HepG2 (cell line): ENCODE data around the gene MYO1E. TPM values are rescaled to one million over a fixed set of nuclear protein-coding genes. Genes with fewer than 3 reads are reported as not detected.

Source experiments
- ATAC-seq: fragments of 200-7000 bp; cut with Tn5 transposase; 3 replicates; pipeline ENCODE4 v1.9.1; 2020; ENCODE audit warnings: mild to moderate bottlenecking, moderate library complexity
- BruUV-seq: library from RNA; stranded (reverse); fragments of 400-500 nt; replicated peaks from 2 replicates; lab custom pipeline; 2021; lab: Mats Ljungman, UMichigan
- CTCF ChIA-PET: fragments of 300-600 bp; formaldehyde crosslinking; extraction: SDS; loops from one replicate; lab custom pipeline; 2021; ENCODE audit warnings: low total read pairs, inconsistent platforms, low intra/inter-chr PET ratio; lab: Yijun Ruan, JAX
- POLR2A ChIA-PET: fragments of 350-600 bp; sonication (Branson Sonifier 250); formaldehyde crosslinking; loops from one replicate; lab custom pipeline; 2020; ENCODE audit warnings: antibody characterized with exemption, inconsistent platforms; lab: Yijun Ruan, JAX
- DNase-seq: peaks from one replicate; pipeline ENCODE4 v3.0.0-alpha.2; 2015; ENCODE audit warnings: low spot score
- FAIRE-seq: peaks from 3 replicates; lab custom pipeline; 2011; peaks lifted over from hg19 to GRCh38; lab: Jason Lieb, UNC
- H2AFZ ChIP-seq: one replicate; pipeline ENCODE4 v1.6.1; 2011; ENCODE audit warnings: low read length, inconsistent platforms
- H3K27ac ChIP-seq: fragments of 300-600 bp; 3 replicates; pipeline ENCODE4 v1.8.0; 2011; ENCODE audit warnings: mixed run types, mild to moderate bottlenecking, mixed read lengths, low read length, inconsistent platforms; ENCODE audit not compliant: insufficient read depth; ENCODE audit errors: extremely low read length
- H3K27me3 ChIP-seq, 2 experiments: fragments of 200-600 bp in 1 of 2; 2 replicates in 1 of 2; 3 replicates in 1 of 2; pipeline versions ENCODE4 v1.6.0 to v1.8.0; 2011; ENCODE audit warnings: low read length in 2 of 2, mild to moderate bottlenecking in 2 of 2, moderate library complexity in 2 of 2, inconsistent platforms in 1 of 2; ENCODE audit not compliant: insufficient read depth in 2 of 2, control insufficient read depth in 1 of 2
- H3K36me3 ChIP-seq, 2 experiments: fragments of 200-600 bp in 1 of 2; replicated peaks in 1 of 2; 2 replicates in 1 of 2; 3 replicates in 1 of 2; pipeline versions ENCODE4 v1.5.1 to v1.8.0; 2011; ENCODE audit warnings: low read length in 2 of 2, inconsistent platforms in 1 of 2; ENCODE audit not compliant: insufficient read depth in 2 of 2, control insufficient read depth in 1 of 2
- H3K4me1 ChIP-seq: 2 replicates; pipeline ENCODE4 v1.5.1; 2012; ENCODE audit warnings: low read length, inconsistent platforms; ENCODE audit not compliant: insufficient read depth
- H3K4me2 ChIP-seq: 2 replicates; pipeline ENCODE4 v1.6.0; 2011; ENCODE audit warnings: low read depth, low read length, inconsistent platforms
- H3K4me3 ChIP-seq, 3 experiments: fragments of 200-600 bp in 1 of 3; sonication (generic), shearing (Covaris generic) in 1 of 3; replicated peaks in 1 of 3; 2 replicates each; pipeline ENCODE4 v1.5.1; 2011 to 2016; ENCODE audit warnings: low read length in 3 of 3, inconsistent platforms in 2 of 3, low read depth in 2 of 3, mild to moderate bottlenecking in 2 of 3, control low read depth in 1 of 3, mixed read lengths in 1 of 3; ENCODE audit not compliant: insufficient read depth in 1 of 3
- H3K79me2 ChIP-seq: one replicate; pipeline ENCODE4 v1.6.1; 2011; ENCODE audit warnings: low read length, inconsistent platforms; ENCODE audit not compliant: insufficient read depth
- H3K9ac ChIP-seq: 2 replicates; pipeline ENCODE4 v1.6.0; 2011; ENCODE audit warnings: mild to moderate bottlenecking, low read depth, low read length, inconsistent platforms; ENCODE audit not compliant: insufficient read depth
- H3K9me3 ChIP-seq: 2 replicates; pipeline ENCODE4 v1.5.1; 2012; ENCODE audit warnings: mild to moderate bottlenecking, low read length
- H4K20me1 ChIP-seq: 2 replicates; pipeline ENCODE4 v1.6.0; 2011; ENCODE audit warnings: inconsistent platforms, mild to moderate bottlenecking, low read length, moderate library complexity; ENCODE audit not compliant: insufficient read depth
- CENPX ChIP-seq: sonication (generic); formaldehyde crosslinking; IDR thresholded peaks from 2 replicates; pipeline ENCODE4 v1.9.0; 2021; ENCODE audit warnings: mild to moderate bottlenecking, missing genetic modification reagents, moderate library complexity
- CREM ChIP-seq, 2 experiments: sonication (generic) in 1 of 2; formaldehyde crosslinking in 1 of 2; IDR thresholded peaks; 2 replicates each; pipeline versions ENCODE4 v1.4.0 to v1.6.1; 2016 to 2020; ENCODE audit warnings: antibody characterized with exemption in 1 of 2, mild to moderate bottlenecking in 1 of 2, missing genetic modification reagents in 1 of 2
- HDAC6 ChIP-seq: fragments of 200-600 bp; sonication (generic); IDR thresholded peaks from 2 replicates; pipeline ENCODE4 v1.7.0; 2017; ENCODE audit warnings: mild to moderate bottlenecking, antibody characterized with exemption, low read length, low read depth
- HMG20A ChIP-seq: IDR thresholded peaks from 2 replicates; pipeline ENCODE4 v1.6.1; 2016; ENCODE audit warnings: borderline replicate concordance
- NR2F6 ChIP-seq, 2 experiments: IDR thresholded peaks; 2 replicates each; pipeline ENCODE4 v1.6.1; 2016; ENCODE audit warnings: antibody characterized with exemption in 1 of 2, mild to moderate bottlenecking in 1 of 2
- PCBP2 ChIP-seq: fragments of 200-400 bp; formaldehyde crosslinking; optimal IDR thresholded peaks from 2 replicates; pipeline ENCODE3; 2018; ENCODE audit warnings: low read length, low read depth; ENCODE audit not compliant: poor library complexity, severe bottlenecking
- POLR2G ChIP-seq: fragments of 200-400 bp; formaldehyde crosslinking; IDR thresholded peaks from 2 replicates; pipeline ENCODE4 v1.6.1; 2018; ENCODE audit warnings: mild to moderate bottlenecking, low read depth, low read length, moderate library complexity
- RFX3 ChIP-seq: IDR thresholded peaks from 2 replicates; pipeline ENCODE4 v1.6.1; 2016; ENCODE audit warnings: missing biosample characterization, missing genetic modification reagents
- RFX5 ChIP-seq: IDR thresholded peaks from 2 replicates; pipeline ENCODE4 v1.6.1; 2011; ENCODE audit warnings: low read depth, low read length, improper control_type of control experiment
- SRSF4 ChIP-seq: fragments of 200-400 bp; formaldehyde crosslinking; IDR thresholded peaks from one replicate; pipeline ENCODE4 v1.6.1; 2018; ENCODE audit warnings: mild to moderate bottlenecking, low read depth, low read length, moderate library complexity; ENCODE audit not compliant: poor library complexity, severe bottlenecking
- TGIF2 ChIP-seq: IDR thresholded peaks from 2 replicates; pipeline ENCODE4 v1.6.1; 2016; ENCODE audit warnings: control low read depth, missing compliant biosample characterization
- YEATS4 ChIP-seq: sonication (generic); formaldehyde crosslinking; IDR thresholded peaks from 2 replicates; pipeline ENCODE4 v1.4.0; 2020; ENCODE audit warnings: missing genetic modification reagents, borderline replicate concordance
- ZNF549 ChIP-seq: sonication (generic); formaldehyde crosslinking; IDR thresholded peaks from 2 replicates; pipeline ENCODE4 v1.5.0; 2020; ENCODE audit warnings: missing genetic modification reagents
- ZNF619 ChIP-seq: sonication (generic); formaldehyde crosslinking; IDR thresholded peaks from 2 replicates; pipeline ENCODE4 v1.4.0; 2020; ENCODE audit warnings: mild to moderate bottlenecking, missing genetic modification reagents
- ZNF766 ChIP-seq: sonication (generic); formaldehyde crosslinking; IDR thresholded peaks from 2 replicates; pipeline ENCODE4 v1.5.0; 2020; ENCODE audit warnings: missing genetic modification reagents, borderline replicate concordance
- WGBS: methylation state at CpG from one replicate; pipeline ENCODE4 v1.1.6; 2017; ENCODE audit warnings: low lambda C conversion rate; 5-methylcytosine and 5-hydroxymethylcytosine counted together
- in situ Hi-C: cut with HindIII; loops from 2 replicates; pipeline ENCODE4 v1.10.0; 2017; ENCODE audit warnings: low pct_unique_long_range_greater_than_20kb; ENCODE audit not compliant: extremely low pct_ligation_motif_present
- intact Hi-C: fragments of 100-400 bp; cut with micrococcal nuclease; formaldehyde crosslinking; loops from one replicate; pipeline ENCODE4 v1.10.0; 2022; ENCODE audit not compliant: unreplicated experiment
- polyA plus RNA-seq, 8 experiments: library from polyadenylated mRNA; depleted of rRNA in 3 of 8; stranded (reverse) in 7 of 8; unstranded in 1 of 8; fragments of >200 nt; fragmentation: Illumina TruSeq in 4 of 8; extraction: Trizol in 4 of 8; gene quantifications; 2 replicates each; pipeline versions ENCODE4 v1.2.1 to v1.2.3, GENCODE V29; 2011 to 2016; ENCODE audit warnings: low read depth in 4 of 8, missing spikeins in 1 of 8, mixed read lengths in 1 of 8; ENCODE audit not compliant: insufficient read depth in 1 of 8
- total RNA-seq, 5 experiments: library from RNA; depleted of rRNA; stranded (reverse); fragments of >200 nt; fragmentation: Illumina TruSeq; extraction: Trizol; gene quantifications; 2 replicates each; pipeline ENCODE4 v1.2.3, GENCODE V29; 2016; ENCODE audit warnings: low read depth in 1 of 5
- TF ChIP-seq, protein P1 (sequence below): sonication (generic); formaldehyde crosslinking; IDR thresholded peaks from 2 replicates; pipeline ENCODE4 v1.9.0; 2021; ENCODE audit warnings: missing genetic modification reagents, mild to moderate bottlenecking, borderline replicate concordance
- TF ChIP-seq, protein P2 (sequence below): sonication (generic); formaldehyde crosslinking; conservative IDR thresholded peaks from 2 replicates; pipeline ENCODE4 v1.4.0; 2020; ENCODE audit warnings: missing genetic modification reagents
- TF ChIP-seq, protein P3 (sequence below): IDR thresholded peaks from 2 replicates; pipeline ENCODE4 v1.6.1; 2012; ENCODE audit warnings: low read length, improper control_type of control experiment

The MYO1E gene
- total and polyA plus RNA-seq, 2 of the 13 experiments (the other 11 are each of a cell fraction or from before 2014, with no cell fraction given), result 15.7 to 25.1 TPM

DNA sequence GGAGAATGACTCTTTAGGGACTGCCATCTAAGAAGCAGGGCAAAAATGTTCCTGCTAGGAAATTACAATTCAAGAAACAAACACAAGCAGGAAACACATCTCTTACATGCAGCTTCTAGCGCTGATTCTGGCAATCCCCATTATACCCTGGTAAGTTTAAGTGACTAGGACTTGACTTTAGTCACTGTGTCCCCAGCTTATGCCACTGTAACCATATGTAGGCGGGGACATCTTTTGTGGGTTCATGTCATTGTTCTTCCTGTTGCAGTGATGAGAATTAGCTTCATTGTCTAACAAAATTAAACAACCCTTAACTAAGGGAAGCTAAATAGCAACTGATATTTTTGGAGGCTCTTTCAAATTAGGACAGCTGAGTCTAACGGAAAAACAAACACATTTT is 47.4 kb upstream of the MYO1E start:
- ChIA-PET CTCF (no interaction called here), POLR2A (no interaction called here)
- Histone ChIP-seq H3K27me3 (peaks cover 1 to 34% of the 10 kb centered on the region in 2 experiments; a peak in 3 of 5 replicates), H3K4me1 (no peaks in the 10 kb centered on the region), H4K20me1 (no peaks in the 10 kb centered on the region), H3K9ac (no peak overlapping the region), H2AFZ (no peak overlapping the region), H3K27ac (no peak overlapping the region), H3K4me3 (no peak overlapping the region), H3K36me3 (no peaks in the 10 kb centered on the region), H3K4me2 (no peak overlapping the region), H3K79me2 (no peaks in the 10 kb centered on the region), H3K9me3 (no peaks in the 10 kb centered on the region)
- ATAC-seq (no peak), DNase-seq (no peak), FAIRE-seq (no peak)
- intact Hi-C loops (no loop called here), in situ Hi-C loops (no loop called here)
- TF ChIP-seq, protein P1, sequence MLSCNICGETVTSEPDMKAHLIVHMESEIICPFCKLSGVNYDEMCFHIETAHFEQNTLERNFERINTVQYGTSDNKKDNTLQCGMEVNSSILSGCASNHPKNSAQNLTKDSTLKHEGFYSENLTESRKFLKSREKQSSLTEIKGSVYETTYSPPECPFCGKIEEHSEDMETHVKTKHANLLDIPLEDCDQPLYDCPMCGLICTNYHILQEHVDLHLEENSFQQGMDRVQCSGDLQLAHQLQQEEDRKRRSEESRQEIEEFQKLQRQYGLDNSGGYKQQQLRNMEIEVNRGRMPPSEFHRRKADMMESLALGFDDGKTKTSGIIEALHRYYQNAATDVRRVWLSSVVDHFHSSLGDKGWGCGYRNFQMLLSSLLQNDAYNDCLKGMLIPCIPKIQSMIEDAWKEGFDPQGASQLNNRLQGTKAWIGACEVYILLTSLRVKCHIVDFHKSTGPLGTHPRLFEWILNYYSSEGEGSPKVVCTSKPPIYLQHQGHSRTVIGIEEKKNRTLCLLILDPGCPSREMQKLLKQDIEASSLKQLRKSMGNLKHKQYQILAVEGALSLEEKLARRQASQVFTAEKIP (CRISPR knock-in tag), result no peak
- TF ChIP-seq HDAC6, result no peak
- TF ChIP-seq ZNF619 (CRISPR knock-in tag), result no peak
- no peak for TF ChIP-seq CENPX (CRISPR knock-in tag)
- TF ChIP-seq ZNF766 (CRISPR knock-in tag), result no peak
- no peak for TF ChIP-seq CREM (IDR thresholded peaks at IDR 0.05)
- no peak for TF ChIP-seq CREM (CRISPR knock-in tag; IDR thresholded peaks at IDR 0.05)
- TF ChIP-seq, protein P2, sequence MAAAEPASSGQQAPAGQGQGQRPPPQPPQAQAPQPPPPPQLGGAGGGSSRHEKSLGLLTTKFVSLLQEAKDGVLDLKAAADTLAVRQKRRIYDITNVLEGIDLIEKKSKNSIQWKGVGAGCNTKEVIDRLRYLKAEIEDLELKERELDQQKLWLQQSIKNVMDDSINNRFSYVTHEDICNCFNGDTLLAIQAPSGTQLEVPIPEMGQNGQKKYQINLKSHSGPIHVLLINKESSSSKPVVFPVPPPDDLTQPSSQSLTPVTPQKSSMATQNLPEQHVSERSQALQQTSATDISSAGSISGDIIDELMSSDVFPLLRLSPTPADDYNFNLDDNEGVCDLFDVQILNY (CRISPR knock-in tag), result no peak
- TF ChIP-seq ZNF549 (CRISPR knock-in tag), result no peak
- TF ChIP-seq, protein P3, sequence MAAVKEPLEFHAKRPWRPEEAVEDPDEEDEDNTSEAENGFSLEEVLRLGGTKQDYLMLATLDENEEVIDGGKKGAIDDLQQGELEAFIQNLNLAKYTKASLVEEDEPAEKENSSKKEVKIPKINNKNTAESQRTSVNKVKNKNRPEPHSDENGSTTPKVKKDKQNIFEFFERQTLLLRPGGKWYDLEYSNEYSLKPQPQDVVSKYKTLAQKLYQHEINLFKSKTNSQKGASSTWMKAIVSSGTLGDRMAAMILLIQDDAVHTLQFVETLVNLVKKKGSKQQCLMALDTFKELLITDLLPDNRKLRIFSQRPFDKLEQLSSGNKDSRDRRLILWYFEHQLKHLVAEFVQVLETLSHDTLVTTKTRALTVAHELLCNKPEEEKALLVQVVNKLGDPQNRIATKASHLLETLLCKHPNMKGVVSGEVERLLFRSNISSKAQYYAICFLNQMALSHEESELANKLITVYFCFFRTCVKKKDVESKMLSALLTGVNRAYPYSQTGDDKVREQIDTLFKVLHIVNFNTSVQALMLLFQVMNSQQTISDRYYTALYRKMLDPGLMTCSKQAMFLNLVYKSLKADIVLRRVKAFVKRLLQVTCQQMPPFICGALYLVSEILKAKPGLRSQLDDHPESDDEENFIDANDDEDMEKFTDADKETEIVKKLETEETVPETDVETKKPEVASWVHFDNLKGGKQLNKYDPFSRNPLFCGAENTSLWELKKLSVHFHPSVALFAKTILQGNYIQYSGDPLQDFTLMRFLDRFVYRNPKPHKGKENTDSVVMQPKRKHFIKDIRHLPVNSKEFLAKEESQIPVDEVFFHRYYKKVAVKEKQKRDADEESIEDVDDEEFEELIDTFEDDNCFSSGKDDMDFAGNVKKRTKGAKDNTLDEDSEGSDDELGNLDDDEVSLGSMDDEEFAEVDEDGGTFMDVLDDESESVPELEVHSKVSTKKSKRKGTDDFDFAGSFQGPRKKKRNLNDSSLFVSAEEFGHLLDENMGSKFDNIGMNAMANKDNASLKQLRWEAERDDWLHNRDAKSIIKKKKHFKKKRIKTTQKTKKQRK, result no peak
- no peak for TF ChIP-seq PCBP2
- TF ChIP-seq YEATS4 (CRISPR knock-in tag), result no peak
- TF ChIP-seq SRSF4, result no peak
- TF ChIP-seq TGIF2, result no peak
- no peak for TF ChIP-seq RFX5
- no peak for TF ChIP-seq RFX3 (CRISPR knock-in tag)
- TF ChIP-seq HMG20A, result no peak
- TF ChIP-seq POLR2G, result no peak
- TF ChIP-seq NR2F6 (IDR thresholded peaks at IDR 0.05), result no peak
- no peak for TF ChIP-seq NR2F6 (CRISPR knock-in tag; IDR thresholded peaks at IDR 0.05)
- WGBS, result 65% methylated on average over 3 of the region's 3 CpGs
- no TSS peak for BruUV-seq
